Dermis lymphatic vessel endothelial cell (primary cell): ENCODE data around the gene GPR4. TPM values are rescaled to one million over a fixed set of nuclear protein-coding genes. Genes with fewer than 3 reads are reported as not detected.

Experiments used
- total RNA-seq: library from RNA; depleted of rRNA; stranded (reverse); fragments of >200 nt; gene quantifications from 2 replicates; pipeline ENCODE4 v1.2.1, GENCODE V29; 2014

Gene GPR4
- total RNA-seq: 0.86 and 1.3 TPM in 2 replicates

GRCh38 chr19:45601524-45602374 lies at the start of gene GPR4:
Gene GPR4, minus strand, starts transcription at chr19:45602212. Its CDS starts 10,346 bp downstream, at chr19:45591866.

GRCh38 chr19:45638930-45639729 lies 37.1 kb upstream of the GPR4 start, which contains the start of gene EML2:
Gene EML2, minus strand, starts transcription at chr19:45639397. Its CDS starts 21 bp downstream, at chr19:45639376.

GRCh38 chr19:45584332-45585157 lies 17.5 kb downstream of the GPR4 start, which contains the start of gene OPA3:
Gene OPA3, minus strand, starts transcription at chr19:45584802. Its CDS starts 38 bp downstream, at chr19:45584764.

Other genes with a start within 250 kb of the GPR4 start
- 10.5 and 13.1 TPM in 2 replicates for gene ERCC2, start 231.6 kb downstream of the GPR4 start, total RNA-seq
- 8.4 and 14.7 TPM in 2 replicates for gene PPP1R13L, start 197.1 kb downstream of the GPR4 start, total RNA-seq
- 5.6 and 7.1 TPM in 2 replicates for gene POLR1G, start 195.6 kb downstream of the GPR4 start, total RNA-seq
- 41.5 and 50.4 TPM in 2 replicates for gene ERCC1, start 178.3 kb downstream of the GPR4 start, total RNA-seq
- 16.9 and 90.1 TPM in 2 replicates for gene FOSB, start 134.2 kb downstream of the GPR4 start, total RNA-seq
- 8.8 and 15.4 TPM in 2 replicates for gene RTN2, start 105.2 kb downstream of the GPR4 start, total RNA-seq
- gene PPM1N, start 103.8 kb downstream of the GPR4 start, total RNA-seq: 0.52 and 0.54 TPM in 2 replicates
- 42.6 and 49.3 TPM in 2 replicates for gene VASP, start 94.7 kb downstream of the GPR4 start, total RNA-seq
- 4.9 and 5.2 TPM in 2 replicates for gene OPA3, start 17.4 kb downstream of the GPR4 start, total RNA-seq
- 12.8 and 15.8 TPM in 2 replicates for gene EML2, start 37.2 kb upstream of the GPR4 start, total RNA-seq
- under 0.01 TPM in 2 replicates for gene GIPR, start 66.0 kb upstream of the GPR4 start, total RNA-seq
- gene SNRPD2, start 89.7 kb upstream of the GPR4 start, total RNA-seq: 272 and 414 TPM in 2 replicates
- 5.2 and 8.1 TPM in 2 replicates for gene QPCTL, start 90.5 kb upstream of the GPR4 start, total RNA-seq
- gene FBXO46, start 128.7 kb upstream of the GPR4 start, total RNA-seq: 3.5 and 4.8 TPM in 2 replicates
- gene MEIOSIN, start 131.2 kb upstream of the GPR4 start, total RNA-seq: not detected in 2 replicates
- 4.1 and 4.6 TPM in 2 replicates for gene SIX5, start 167.0 kb upstream of the GPR4 start, total RNA-seq
- gene DMPK, start 180.3 kb upstream of the GPR4 start, total RNA-seq: 5.6 and 6.1 TPM in 2 replicates
- 19.3 and 21.1 TPM in 2 replicates for gene DMWD, start 190.6 kb upstream of the GPR4 start, total RNA-seq
- under 0.01 and 0.11 TPM in 2 replicates for gene RSPH6A, start 213.1 kb upstream of the GPR4 start, total RNA-seq